NCI-H446 treated with DMSO at 0.1 percent for 48 hours (cell line): ENCODE data around the gene RAN.
"Not testable (repeated sequence)": the region's sequence is repeated elsewhere in the genome, so short reads cannot be mapped to it uniquely, and the experiment has no call there.

Experiments
- DNase-seq: peaks from one replicate; lab custom pipeline; 2025; lab: John Stamatoyannopoulos, UW

Gene RAN

DNA sequence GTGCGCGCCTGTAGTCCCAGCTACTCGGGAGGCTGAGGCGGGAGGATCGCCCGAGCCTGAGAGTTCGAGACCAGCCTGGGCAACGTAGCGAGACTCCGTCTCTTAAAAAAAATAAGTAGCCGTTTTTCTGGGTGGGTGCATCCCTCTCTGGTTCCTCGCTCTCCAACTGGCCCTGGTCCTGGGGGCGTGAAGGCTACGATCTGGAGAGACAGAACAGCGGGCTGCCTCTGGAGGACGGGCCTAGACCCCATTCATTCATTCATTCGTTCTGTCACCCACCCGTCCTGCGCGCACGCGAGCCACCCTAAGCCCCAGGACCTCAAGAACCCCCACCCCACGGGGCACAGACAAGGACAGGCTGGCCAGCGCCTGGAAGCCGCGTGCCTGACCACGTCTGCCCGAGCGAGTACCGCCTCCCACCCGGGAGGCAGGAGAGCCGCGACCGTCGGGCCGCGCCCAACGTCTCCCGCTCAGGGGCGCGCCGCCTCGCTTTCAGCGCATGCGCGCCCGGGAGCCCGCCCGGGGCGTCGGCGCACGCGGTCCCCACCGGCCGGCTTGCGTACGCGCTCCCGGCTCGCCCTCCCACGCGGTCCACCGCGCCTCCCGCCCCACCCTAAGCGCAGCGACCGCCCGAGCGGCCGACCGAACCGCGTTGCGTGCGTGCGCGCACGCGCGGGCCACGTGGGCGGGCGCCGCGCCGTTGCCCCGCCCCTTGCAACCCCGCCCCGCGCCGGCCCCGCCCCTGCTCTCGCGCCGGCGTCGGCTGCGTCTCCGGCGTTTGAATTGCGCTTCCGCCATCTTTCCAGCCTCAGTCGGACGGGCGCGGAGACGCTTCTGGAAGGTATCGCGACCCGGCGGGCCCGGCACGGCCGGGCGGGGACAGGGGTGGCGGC, at the start of gene RAN:
Gene RAN (plus strand): TSS at position 781 of the 893 bp plus-strand sequence. CDS start 528 bp downstream, outside the sequence.
- peak; percentile 67 for DNase-seq

DNA sequence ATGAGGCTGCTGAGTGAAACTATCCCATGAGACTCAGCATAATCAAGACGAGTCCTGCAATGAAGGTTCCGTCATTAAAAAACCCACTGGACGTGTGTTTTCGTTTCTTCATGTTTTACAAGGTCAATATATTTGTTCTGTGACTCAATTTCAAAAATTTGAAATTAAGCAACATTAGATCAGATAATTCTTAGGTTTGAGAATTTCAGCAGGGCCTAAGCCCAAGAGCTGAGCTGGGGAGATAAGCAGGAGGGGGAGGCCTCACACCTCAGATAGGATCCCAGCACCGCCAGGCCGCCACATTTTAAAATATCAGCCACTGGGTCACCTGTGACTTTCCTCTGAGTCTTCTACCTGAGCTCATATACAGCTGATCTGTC, 46.1 kb upstream of the RAN start:
- no peak for DNase-seq

DNA sequence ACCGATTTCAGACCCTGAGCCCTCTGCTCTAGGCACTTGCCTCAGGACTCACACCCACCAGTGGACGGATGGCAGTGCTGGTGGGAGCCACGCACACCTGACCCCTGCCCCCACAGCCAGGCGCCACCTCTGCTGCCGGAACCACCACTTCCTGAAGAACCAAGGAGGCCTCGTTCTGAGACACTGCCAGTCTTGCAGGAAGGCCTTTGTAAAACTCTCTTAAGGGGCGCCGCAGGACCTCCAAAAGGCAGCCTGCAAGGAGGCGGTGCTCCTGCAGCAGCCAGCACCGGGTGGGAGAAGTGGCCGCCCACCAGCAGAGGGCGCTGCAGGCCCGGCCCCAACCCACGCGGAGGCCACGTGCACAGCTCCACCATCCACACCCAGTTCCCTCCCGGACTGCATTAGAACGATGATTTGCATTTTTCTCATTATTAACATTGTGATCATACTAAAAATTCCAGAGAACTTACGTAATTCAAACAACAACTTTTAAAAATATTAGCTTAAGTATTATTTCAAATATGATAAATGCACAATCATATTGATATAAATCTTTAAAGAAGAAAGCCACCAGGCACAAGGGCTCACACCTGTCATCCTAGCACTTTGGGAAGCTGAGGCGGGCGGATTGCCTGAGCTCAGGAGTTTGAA, 45.6 kb upstream of the RAN start:
- DNase-seq = no peak

DNA sequence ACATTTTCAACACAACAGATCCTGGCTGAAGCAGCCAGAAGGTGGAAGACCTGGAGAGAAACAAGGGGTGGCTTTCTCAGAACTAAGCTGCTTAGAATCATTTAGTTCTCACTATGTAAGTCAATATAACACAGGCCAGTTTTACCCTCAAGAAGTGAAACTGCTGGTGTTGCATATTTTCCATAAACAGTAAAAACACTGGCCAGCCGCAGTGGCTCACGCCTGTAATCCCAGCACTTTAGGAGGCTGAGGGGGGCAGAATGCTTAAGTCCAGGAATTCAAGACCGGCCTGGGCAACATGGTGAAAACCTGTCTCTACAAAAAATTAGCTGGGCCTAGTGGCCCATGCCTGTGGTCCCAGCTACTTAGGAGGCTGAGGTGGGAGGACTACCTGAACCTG, 44.4 kb upstream of the RAN start:
- DNase-seq = no peak

DNA sequence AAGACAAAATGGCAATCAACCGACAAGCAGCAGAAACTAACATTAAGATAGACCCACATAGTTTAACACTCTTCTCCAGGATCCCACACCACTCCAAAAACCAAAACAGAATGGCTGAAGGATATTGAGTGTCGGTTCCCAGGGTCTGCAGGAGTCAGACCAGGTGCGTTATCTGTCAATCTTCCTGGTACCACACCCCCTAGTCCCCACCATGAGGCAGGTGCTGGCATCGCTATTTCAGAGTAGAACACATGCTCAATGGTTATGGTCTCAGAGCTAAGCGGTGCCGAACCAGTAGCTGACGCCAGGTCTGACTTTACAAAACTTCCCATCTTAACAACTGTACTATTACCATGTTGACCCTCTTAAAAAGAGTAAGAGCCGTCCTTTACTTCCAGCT, 43.0 kb upstream of the RAN start:
- DNase-seq = no peak

DNA sequence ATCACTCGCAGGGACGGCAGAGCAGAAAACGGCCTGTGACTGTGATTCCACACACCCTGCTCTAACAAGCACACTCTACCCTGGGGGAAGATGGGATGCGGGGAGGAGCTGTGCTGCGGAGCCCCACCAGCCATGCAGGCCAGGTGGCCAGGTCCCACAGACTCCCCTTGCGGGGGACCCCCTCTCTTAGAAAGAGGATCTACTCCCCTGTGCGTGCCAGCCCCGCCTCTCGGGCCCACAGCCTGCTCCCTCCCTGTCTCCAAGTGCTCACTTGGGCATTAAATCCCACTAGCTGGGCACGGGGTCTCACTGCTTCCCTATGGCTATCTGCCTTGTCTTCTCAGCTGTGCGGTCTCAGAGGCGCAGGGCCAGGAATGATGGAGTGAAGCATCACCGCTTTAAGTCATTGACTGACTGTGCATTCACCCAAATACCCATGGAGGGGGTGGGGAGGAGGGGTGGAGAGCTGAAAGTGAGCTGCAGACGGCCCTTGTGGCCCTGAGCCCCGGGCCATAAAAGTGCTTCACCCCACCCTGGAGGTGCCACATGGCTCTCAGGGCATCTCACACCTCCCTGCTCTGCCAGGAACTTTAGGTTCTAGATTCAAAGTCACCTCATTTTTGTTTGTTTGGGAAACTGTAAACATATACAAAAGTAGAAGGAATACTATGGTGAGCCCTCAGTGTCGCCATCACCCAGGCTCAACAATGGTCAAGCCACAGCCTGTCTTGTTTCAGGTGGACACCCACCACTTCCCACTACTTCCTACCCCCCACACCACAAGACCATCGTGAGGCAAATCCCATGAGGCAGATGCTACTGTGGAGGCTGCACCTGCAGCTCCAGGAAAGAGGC, 42.2 kb upstream of the RAN start:
- no peak for DNase-seq

DNA sequence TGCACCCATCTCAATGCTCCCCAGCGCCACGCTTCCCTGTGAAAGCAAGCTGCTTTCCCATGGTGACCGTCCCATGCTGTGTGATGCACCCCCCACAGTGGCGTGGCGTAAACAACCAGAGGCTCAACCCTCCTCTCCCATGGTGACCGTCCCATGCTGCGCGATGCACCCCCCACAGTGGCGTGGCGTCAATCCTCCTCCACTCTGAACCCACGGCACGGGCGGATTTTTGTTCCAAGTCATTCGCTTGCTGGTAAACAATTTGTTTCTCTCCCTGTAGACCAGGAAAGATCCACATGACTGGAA, 41.7 kb upstream of the RAN start:
- DNase-seq = no peak

DNA sequence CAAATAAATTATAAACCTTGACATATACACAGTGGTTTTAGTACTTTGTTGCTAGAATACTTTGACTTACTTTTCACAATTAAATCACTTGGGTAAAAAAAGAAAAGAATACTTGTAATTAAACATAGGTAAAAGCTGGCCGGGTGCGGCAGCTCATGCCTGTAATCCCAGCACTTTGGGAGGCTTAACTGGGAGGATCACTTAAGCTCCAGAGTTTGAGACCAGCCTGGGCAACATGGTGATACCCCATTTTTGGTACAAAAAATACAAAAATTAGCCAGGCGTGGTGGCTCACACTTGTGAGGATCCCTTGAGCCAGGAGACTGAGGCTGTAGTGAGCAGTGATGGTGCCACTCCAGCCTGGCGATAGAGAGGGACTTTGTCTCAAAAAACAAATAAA, 40.6 kb upstream of the RAN start:
- DNase-seq = no peak

DNA sequence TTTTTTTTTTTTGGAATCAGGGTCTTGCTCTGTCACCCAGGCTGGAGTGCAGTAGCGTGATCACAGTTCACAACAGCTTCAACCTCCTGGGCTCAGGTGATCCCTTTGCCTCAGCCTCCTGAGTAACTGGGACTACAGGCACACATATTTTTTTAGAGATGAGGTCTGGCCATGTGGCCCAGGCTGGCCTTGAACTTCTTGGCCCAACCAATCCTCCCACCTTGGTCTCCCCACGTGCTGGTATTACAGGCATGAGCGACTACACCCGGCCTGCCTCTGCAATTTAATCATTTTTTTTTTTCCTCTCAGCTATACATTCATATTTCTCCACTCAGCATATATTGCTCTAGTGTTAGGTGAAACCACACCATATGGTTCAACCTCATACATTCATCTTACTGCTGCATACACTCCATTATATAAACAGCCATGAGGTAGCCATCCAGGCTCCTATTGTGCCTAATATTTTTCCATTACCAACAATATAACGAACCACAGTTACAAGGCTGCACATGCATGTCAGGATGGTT, 39.9 kb upstream of the RAN start:
- DNase-seq = no peak

DNA sequence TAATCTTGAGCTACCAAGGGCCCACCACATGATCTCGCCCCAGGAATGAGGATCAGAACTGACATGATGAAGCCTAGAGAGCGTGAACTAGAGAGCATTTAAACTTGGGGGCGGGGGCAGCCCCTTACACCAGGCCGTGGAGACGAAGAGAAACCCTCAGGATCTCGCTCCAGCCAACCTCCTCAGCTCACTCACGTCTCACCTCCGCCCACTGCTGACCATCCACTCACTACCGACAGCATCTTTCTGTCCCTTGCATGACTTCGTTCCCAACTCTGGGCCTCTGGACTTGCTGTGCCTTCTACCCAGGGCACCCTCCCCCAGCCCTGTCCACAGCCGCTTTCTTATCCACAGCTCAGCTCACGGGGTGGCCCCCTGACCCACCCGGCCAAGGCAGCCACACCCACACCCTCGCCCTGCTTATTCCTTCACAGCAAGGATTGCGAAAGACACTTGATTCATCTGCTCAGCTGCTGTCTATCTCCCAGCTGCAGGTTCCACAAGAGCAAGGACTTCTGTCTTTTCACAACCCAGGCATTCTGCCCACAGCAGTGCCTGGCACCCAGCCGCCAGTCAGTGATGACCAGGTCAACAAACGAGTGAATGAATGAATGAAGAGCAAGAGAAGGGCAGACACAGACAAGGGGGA, 39.2 kb upstream of the RAN start:
- no peak for DNase-seq

DNA sequence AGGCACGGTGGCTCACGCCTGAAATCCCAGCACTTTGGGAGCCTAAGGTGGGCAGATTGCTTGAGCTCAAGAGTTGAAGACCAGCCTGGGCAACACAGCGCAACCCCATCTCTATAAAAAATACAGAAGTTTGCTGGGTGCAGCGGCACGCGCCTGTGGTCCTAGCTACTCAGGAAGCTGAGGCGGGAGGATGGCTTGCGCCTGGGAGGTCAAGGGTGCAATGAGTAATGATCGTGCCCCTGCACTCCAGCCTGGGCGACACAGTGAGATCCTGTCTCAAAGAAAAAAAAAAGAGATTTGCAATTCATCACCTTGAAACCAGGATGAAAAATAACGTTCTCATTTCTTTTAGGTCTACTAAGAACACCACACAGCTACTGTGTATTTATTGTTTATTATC, 36.9 kb upstream of the RAN start:
- DNase-seq = no peak

DNA sequence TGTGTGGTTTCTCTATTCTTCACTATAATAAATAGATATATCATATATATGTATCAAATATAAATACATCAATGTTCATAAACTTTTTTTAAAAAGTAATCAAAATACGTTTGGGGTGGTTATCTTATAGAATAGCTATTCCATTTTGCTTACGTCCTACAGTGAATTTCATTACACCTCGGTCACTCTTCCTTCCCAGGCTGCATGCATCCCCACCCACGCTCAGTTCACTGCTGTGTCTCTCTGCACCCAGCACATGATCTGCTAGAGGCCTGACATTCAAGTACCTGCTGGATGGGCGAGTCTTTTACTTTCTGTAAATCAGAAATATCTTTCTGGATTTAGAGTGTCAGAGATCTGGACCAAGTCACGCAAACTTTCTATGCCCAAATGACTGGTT, 36.4 kb upstream of the RAN start:
- DNase-seq = no peak

DNA sequence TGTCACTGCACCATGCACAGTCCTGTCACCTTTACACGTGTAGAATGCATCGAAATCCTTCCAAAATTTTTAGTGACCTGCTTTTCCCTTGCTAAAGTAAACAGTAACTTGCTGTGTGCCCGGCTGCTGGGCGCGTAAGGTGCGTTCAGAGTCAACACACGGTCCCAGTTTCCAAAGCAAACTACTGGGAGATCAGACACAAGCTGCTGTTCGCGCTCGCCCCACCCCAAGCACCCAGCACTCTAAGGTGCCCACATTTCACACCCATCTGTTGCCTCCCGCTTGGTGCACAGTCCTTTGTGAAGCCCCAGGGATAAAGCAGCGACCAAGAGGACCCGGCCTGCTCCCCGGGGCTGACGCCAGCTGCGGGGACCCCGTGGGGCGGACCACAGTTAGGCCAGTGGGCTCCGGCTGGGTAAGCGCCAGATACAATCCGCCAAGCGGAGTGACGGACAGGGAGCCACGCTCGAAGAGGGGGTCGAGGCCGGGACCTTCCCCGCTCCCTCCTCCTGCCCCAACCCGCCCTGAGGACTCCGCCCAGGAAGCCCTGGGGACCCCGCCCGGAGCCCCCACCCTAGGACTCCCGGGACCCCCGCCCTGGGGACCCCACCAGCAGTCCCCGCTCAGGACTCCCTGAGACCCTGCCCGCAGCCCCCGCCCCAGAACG, 33.4 kb upstream of the RAN start:
- DNase-seq = no peak

DNA sequence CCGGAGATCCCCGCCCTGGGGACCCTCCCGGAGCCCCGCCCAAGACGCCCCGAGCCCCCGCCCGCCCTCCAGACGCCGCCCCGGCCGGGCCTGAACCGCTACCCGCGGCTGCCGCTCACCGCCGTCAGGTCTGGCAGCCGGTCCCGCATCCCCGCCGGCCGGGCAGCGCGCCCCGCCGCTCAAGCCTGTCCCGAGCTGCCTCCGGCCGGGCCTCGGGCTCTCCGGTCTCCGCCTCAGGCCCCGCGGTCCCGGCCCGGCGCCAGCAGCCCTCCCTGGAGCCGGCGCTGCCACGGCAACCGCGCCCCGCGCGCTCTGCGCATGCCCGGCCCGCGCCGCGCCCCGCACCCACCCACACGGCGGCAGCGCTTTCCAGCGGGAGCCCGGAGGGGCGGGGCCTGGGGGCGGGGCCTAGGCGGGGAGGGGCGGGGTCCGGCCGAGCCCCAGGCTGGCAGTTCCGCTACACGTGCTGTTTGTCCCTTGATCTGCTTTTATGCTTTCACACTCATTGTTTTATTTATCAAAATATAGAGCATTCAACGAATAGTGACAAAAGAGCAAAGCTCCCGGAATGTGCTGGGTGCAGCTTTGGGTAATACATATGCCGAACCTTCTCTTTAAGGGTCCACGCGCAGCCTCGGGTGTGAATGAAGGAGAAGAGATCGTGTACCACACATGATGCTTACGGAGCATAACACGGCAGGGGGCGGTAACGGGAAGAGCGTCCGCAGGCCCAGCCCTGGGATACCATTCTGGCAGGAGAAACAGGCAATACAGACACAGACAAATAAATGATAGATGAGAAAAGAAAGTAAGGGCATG, 32.7 kb upstream of the RAN start, which contains the start of gene STX2:
Gene STX2 (minus strand): TSS at position 300 of the 819 bp plus-strand sequence. CDS start 151 bp downstream, at position 149.
- DNase-seq = peak; percentile 52

DNA sequence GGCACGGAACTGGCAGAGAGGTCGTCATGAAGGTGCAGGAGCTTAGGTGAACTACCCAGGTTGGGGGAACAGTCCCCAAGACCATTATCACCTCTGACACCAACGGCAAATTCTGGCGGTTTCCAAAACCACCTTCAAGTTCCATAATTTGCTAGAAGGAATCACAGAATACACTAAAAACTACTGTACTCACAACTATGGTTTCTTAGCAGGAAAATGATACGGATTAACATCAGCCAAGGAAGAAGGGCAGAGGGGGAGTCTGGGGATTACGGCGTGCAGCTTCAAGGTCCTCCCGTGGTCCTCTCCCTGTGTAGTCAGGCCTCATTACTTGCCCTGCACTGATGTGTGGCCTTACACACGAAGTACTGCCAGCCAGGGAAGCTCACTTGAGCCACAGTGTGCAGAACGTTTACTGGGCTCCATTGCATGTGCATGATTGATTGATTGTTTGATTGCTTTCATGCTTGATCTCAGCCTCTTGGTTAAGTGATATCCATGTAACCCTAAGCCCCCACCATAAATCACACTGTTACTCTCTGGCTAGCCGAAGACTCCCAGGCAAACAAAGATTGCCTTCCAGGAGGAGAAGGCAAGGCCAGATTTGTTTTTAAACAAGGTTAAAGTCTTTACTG, 32.0 kb upstream of the RAN start:
- DNase-seq = no peak

DNA sequence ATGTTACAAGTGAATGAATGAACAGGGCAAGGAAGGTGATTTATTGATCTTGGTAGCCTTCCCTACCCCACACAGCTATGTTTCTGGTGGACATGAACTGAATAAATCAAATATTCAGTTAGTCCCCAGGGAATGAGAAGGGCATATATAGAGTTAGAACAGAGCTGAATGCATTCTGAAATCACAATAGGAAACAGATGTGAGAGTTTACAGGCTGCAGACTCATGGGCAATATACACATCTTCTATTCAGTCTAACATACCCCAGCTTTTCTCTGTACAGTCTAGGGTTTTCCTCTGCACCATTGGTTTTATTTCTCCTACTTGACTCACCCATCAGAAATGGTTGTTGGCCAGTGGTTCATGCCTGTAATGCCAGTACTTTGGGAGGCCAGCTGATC, 25.5 kb upstream of the RAN start:
- no peak for DNase-seq

DNA sequence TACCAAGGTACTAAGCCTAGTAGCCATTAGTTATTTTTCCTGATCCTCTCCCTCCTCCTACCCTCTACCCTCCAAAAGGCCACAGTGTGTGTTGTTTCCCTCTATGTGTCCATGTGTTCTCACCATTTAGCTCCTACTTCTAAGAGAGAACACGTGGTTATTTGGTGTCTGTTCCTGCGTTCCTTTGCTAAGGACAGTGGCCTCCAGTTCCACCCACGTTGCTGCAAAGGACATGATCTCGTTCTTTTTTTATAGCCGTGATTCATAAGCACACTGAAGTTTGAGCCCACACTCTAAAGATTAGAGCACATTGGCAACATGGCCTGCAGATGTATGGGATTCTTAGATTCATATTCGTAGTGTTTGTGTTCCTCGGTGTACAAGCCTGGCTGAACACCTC, 24.8 kb upstream of the RAN start:
- no peak for DNase-seq

DNA sequence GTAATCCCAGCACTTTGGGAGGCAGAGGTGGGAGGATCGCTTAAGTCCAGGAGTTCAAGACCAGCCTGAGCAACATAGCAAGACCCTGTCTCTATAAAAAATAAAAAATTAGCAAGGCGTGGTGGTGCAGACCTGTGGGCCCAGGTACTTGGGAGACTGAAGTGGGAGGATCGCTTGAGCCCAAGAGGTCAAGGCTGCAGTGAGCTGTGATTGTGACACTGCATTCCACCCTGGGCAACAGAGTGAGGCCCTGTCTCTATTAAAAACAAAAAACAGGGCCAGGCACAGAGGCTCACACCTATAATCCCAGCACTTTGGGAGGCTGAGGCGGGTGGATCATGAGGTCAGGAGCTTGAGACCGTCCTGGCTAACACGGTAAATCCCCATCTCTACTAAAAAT, 23.8 kb upstream of the RAN start:
- DNase-seq = not testable (repeated sequence)

DNA sequence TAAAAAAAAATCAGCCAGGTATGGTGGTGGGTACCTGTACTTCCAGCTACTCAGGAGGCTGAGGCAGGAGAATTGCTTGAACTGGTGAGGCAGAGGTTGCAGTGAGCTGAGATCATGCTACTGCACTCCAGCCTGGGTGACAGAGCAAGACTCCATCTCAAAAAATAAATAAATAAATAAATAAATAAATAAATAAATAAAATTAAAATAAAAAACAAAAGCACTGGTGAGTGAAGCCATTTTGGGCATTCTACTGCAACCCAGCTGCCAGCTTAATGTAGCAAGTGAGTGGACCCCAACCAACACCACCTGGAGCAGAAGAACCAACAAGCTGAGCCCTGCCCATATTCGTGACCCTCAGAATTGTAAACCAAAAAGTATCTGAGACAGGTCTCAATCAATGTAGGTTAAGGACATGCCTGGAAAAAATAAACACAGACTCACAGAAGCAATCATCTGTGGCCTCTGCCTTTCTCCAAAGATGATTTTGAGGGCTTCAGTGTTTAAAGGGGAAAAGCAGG, 23.0 kb upstream of the RAN start:
- not testable (repeated sequence) for DNase-seq
